AG04450 (cell line): Measurements from ENCODE around the gene IGIP. TPM values are rescaled to one million over a fixed set of nuclear protein-coding genes. Genes with fewer than 3 reads are reported as not detected.

Experiments used
- CTCF ChIA-PET: fragments of 300-600, 350-600 bp; formaldehyde crosslinking; extraction: SDS; loops from one replicate; lab custom pipeline; 2022; ENCODE audit warnings: antibody characterized with exemption, inconsistent platforms; lab: Charles Lee
- POLR2A ChIA-PET: fragments of 350-600 bp; formaldehyde crosslinking; extraction: SDS; loops from one replicate; lab custom pipeline; 2021; ENCODE audit warnings: antibody characterized with exemption, inconsistent platforms; lab: Yijun Ruan, JAX
- DNase-seq: peaks from one replicate; pipeline ENCODE4 v3.0.0-alpha.2; 2011; ENCODE audit warnings: low read depth, low spot score
- H3K27ac ChIP-seq: one replicate; pipeline ENCODE4 v1.5.1; 2012; ENCODE audit warnings: low read depth, low read length, control low read depth
- H3K27me3 ChIP-seq: one replicate; pipeline ENCODE4 v1.6.0; 2012; ENCODE audit warnings: low read length; ENCODE audit not compliant: control insufficient read depth, insufficient read depth
- H3K4me3 ChIP-seq: 2 replicates; pipeline ENCODE4 v1.5.1; 2011; ENCODE audit warnings: mild to moderate bottlenecking, low read depth, low read length, control low read depth
- H3K9me3 ChIP-seq: 2 replicates; pipeline ENCODE4 v1.5.1; 2012; ENCODE audit warnings: low read length; ENCODE audit not compliant: control insufficient read depth, insufficient read depth
- CTCF ChIP-seq: IDR thresholded peaks from 2 replicates; pipeline ENCODE4 v1.5.1; 2011; ENCODE audit warnings: low read depth, low read length, control low read depth, inconsistent platforms
- polyA plus RNA-seq: library from polyadenylated mRNA; depleted of rRNA; stranded (reverse); fragments of >200 nt; gene quantifications from 2 replicates; pipeline ENCODE4 v1.2.3, GENCODE V29; 2011

The IGIP gene
- polyA plus RNA-seq, 1 experiment, result 2.2 TPM

- H3K9me3 ChIP-seq, result no peaks in the 10 kb centered on the region; the same call in 1 of the 2 replicates
- no peak for DNase-seq
- H3K27ac ChIP-seq, result no peak overlapping the region
- peaks cover 5% of the 10 kb centered on the region for H3K27me3 ChIP-seq
- CTCF ChIA-PET, result interaction anchor here (0.6 to 6.6 kb wide), 17 partner anchors 8 to 359 kb away, joined by 3 to 161 read pairs (median 10); partner anchors contain the start of gene PURA
- POLR2A ChIA-PET, result interaction anchor here (1.5 kb wide), 1 partner anchor 39 kb away, joined by 4 read pairs; no protein-coding TSS in a partner anchor
- H3K4me3 ChIP-seq, result no peak overlapping the region
- TF ChIP-seq CTCF, result no peak
These were observed 20.7 kb downstream of the IGIP start for GRCh38 chr5:140146523-140146842.

GRCh38 chr5:140147460-140147859 is 21.7 kb downstream of the IGIP start:
- Histone ChIP-seq H3K27ac (no peak overlapping the region), H3K27me3 (peaks cover 8% of the 10 kb centered on the region), H3K9me3 (no peaks in the 10 kb centered on the region; the same call in 1 of the 2 replicates), H3K4me3 (no peak overlapping the region)
- ChIA-PET POLR2A (no interaction called here), CTCF (interaction anchor here (0.6 to 6.6 kb wide), 3 partner anchors 11 to 230 kb away, joined by 5 to 148 read pairs (median 64); partner anchors contain the start of gene PURA)
- no peak for TF ChIP-seq CTCF
- DNase-seq, result no peak

- CTCF ChIA-PET, result no interaction called here
- TF ChIP-seq CTCF, result 0 out of 2 replicates have a peak, but pooled peaks have one; percentile 6
- DNase-seq, result no peak
- peaks cover 8% of the 10 kb centered on the region for H3K27me3 ChIP-seq
- POLR2A ChIA-PET, result no interaction called here
- no peak overlapping the region for H3K4me3 ChIP-seq
- H3K27ac ChIP-seq, result no peak overlapping the region
- H3K9me3 ChIP-seq, result no peaks in the 10 kb centered on the region; the same call in 1 of the 2 replicates
These were observed 22.8 kb downstream of the IGIP start for GRCh38 chr5:140148508-140148907.

GRCh38 chr5:140150201-140150600 is 24.5 kb downstream of the IGIP start:
- no peak overlapping the region for H3K4me3 ChIP-seq
- no peak for DNase-seq
- ChIA-PET CTCF (interaction anchor here (0.6 to 10.6 kb wide), 3 partner anchors 32 to 75 kb away, joined by 3 to 101 read pairs (median 6); no protein-coding TSS in a partner anchor), POLR2A (no interaction called here)
- no peaks in the 10 kb centered on the region; the same call in 1 of the 2 replicates for H3K9me3 ChIP-seq
- no peak for TF ChIP-seq CTCF
- H3K27ac ChIP-seq, result no peak overlapping the region
- H3K27me3 ChIP-seq, result peaks cover 16% of the 10 kb centered on the region

- H3K27ac ChIP-seq, result no peak overlapping the region
- ChIA-PET CTCF (interaction anchor here (0.6 to 10.6 kb wide), 2 partner anchors 77 to 268 kb away, joined by 5 to 101 read pairs; no protein-coding TSS in a partner anchor), POLR2A (no interaction called here)
- DNase-seq, result no peak
- H3K4me3 ChIP-seq, result no peak overlapping the region
- no peak for TF ChIP-seq CTCF
- no peaks in the 10 kb centered on the region; the same call in 1 of the 2 replicates for H3K9me3 ChIP-seq
- H3K27me3 ChIP-seq, result peaks cover 16% of the 10 kb centered on the region
These were observed 25.6 kb downstream of the IGIP start for GRCh38 chr5:140151144-140152021.
